Vagina (tissue), 2 donors: ENCODE data around the gene ATP2A2.
"Not testable (repeated sequence)": the region's sequence is repeated elsewhere in the genome, so short reads cannot be mapped to it uniquely, and the experiment has no call there.

Experiments used
- POLR2A ChIP-seq, 2 donors: fragments of 450-650 bp; IDR thresholded peaks; one replicate each; pipeline ENCODE4 v1.6.1; 2017; ENCODE audit warnings: antibody characterized with exemption in 2 of 2, mild to moderate bottlenecking in 2 of 2, moderate library complexity in 2 of 2
- TF ChIP-seq, protein P1 (sequence below), 3 experiments: fragments of 450-650 bp in 2 of 3; fragments of 200-600 bp in 1 of 3; sonication (generic) in 1 of 3; IDR thresholded peaks; one replicate each; pipeline ENCODE4 v1.5.1; 2017 to 2019; ENCODE audit warnings: antibody characterized with exemption in 3 of 3, mild to moderate bottlenecking in 2 of 3, moderate library complexity in 2 of 3

DNA sequence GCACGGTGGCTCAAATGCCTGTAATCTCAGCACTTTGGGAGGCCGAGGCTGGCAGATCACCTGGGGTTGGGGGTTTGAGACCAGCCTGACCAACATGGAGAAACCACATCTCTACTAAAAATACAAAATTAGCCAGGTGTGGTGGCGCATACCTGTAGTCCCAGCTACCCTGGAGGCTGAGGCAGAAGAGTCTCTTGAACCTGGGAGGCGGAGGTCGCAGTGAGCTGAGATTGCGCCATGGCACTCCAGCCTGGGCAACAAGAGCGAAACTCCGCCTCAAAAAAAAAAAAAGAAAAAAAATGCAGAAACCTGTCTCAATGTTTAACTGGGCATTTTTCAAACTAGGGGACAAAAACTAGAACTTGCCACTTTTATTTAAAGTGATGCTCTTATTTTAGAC lies 59.2 kb downstream of the ATP2A2 start:
- TF ChIP-seq, protein P1, sequence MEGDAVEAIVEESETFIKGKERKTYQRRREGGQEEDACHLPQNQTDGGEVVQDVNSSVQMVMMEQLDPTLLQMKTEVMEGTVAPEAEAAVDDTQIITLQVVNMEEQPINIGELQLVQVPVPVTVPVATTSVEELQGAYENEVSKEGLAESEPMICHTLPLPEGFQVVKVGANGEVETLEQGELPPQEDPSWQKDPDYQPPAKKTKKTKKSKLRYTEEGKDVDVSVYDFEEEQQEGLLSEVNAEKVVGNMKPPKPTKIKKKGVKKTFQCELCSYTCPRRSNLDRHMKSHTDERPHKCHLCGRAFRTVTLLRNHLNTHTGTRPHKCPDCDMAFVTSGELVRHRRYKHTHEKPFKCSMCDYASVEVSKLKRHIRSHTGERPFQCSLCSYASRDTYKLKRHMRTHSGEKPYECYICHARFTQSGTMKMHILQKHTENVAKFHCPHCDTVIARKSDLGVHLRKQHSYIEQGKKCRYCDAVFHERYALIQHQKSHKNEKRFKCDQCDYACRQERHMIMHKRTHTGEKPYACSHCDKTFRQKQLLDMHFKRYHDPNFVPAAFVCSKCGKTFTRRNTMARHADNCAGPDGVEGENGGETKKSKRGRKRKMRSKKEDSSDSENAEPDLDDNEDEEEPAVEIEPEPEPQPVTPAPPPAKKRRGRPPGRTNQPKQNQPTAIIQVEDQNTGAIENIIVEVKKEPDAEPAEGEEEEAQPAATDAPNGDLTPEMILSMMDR (IDR thresholded peaks at IDR 0.05), result not testable (repeated sequence)
- TF ChIP-seq POLR2A (IDR thresholded peaks at IDR 0.05), result not testable (repeated sequence)
